ENCODE results near the gene KLHL29. TPM values are rescaled to one million over a fixed set of nuclear protein-coding genes. Genes with fewer than 3 reads are reported as not detected.

KLHL29 gene
- total and polyA plus RNA-seq, 10 of the 15 experiments (the other 5 are each of a cell fraction or from before 2014, with no cell fraction given): 1.4 to 19.5 (median 6.1) TPM

DNA sequence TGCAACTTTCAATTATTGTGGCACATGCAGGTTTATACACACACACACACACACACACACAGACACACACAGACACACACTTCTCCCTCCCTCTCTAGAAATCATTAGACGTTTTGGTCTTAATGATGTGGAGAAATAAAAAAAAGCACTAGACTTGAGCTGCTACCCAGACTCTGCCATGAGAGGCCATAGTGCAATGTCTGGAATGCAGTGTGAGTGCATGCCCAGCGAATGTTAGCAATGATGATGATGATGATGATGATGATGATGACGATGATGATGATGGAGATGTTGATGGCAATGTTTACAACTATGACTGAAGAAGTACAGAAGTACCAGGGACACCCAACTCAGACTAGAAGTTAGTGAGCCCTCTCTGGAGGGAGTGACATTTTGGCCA, 23.8 kb upstream of the KLHL29 start:
- H2AFZ ChIP-seq (ENCODE audit: control insufficient read depth, low read depth, low read length): no peak overlapping the region
- ChIA-PET POLR2A (no interaction called here), CTCF (interaction anchor here (0.6 to 1.2 kb wide), 2 partner anchors 10 to 47 kb away, joined by 3 read pairs; no protein-coding TSS in a partner anchor), SMC1A (ENCODE audit: uncharacterized antibody, unreplicated experiment) (no interaction called here), RAD21 (ENCODE audit: unreplicated experiment) (interaction anchor here (0.7 kb wide), 1 partner anchor 8 kb away, joined by 3 read pairs; no protein-coding TSS in a partner anchor)
- H3K9ac ChIP-seq (ENCODE audit: control insufficient read depth, insufficient read depth, low read length): no peak overlapping the region
- no peaks in the 10 kb centered on the region for H4K20me1 ChIP-seq (ENCODE audit: control insufficient read depth, insufficient read depth)
- H3K36me3 ChIP-seq (ENCODE audit: control insufficient read depth in 2 of 2, insufficient read depth in 2 of 2, low read length in 1 of 2): no peaks in the 10 kb centered on the region
- H3K27me3 ChIP-seq (replicated peaks in 1 of 2; ENCODE audit: control insufficient read depth in 2 of 2, insufficient read depth in 2 of 2, low read length in 1 of 2): no peaks in the 10 kb centered on the region
- in situ Hi-C loops (cut with MboI): no loop called here
- no peak for FAIRE-seq
- H3K4me3 ChIP-seq: no peak overlapping the region
- peaks cover 4% of the 10 kb centered on the region for H3K4me1 ChIP-seq (ENCODE audit: control insufficient read depth, insufficient read depth, low read length)
- intact Hi-C loops (cut with micrococcal nuclease; ENCODE audit: unreplicated experiment): no loop called here
- no peak for ATAC-seq
- 57% methylated on average over 3 of the region's 3 CpGs for WGBS (ENCODE audit: insufficient coverage, insufficient replicate concordance, low lambda C conversion rate, missing lambda C conversion rate)
- DNase-seq (ENCODE audit: low read depth, low spot score): no peak
- H3K4me2 ChIP-seq (ENCODE audit: control insufficient read depth, insufficient read depth): no peak overlapping the region
- H3K79me2 ChIP-seq (ENCODE audit: control insufficient read depth, insufficient read depth, low read length): no peaks in the 10 kb centered on the region
- TF ChIP-seq ZZZ3 (IDR thresholded peaks at IDR 0.05; ENCODE audit: control insufficient read depth, insufficient read length, low read depth) (no peak), HCFC1 (IDR thresholded peaks at IDR 0.05; ENCODE audit: low read length) (no peak), TARDBP (IDR thresholded peaks at IDR 0.05; ENCODE audit: borderline replicate concordance) (no peak), RELA (IDR thresholded peaks at IDR 0.05; ENCODE audit: borderline replicate concordance, partially characterized antibody) (no peak)
- TF ChIP-seq, protein P1, sequence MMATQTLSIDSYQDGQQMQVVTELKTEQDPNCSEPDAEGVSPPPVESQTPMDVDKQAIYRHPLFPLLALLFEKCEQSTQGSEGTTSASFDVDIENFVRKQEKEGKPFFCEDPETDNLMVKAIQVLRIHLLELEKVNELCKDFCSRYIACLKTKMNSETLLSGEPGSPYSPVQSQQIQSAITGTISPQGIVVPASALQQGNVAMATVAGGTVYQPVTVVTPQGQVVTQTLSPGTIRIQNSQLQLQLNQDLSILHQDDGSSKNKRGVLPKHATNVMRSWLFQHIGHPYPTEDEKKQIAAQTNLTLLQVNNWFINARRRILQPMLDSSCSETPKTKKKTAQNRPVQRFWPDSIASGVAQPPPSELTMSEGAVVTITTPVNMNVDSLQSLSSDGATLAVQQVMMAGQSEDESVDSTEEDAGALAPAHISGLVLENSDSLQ (IDR thresholded peaks at IDR 0.05): no peak
- H3K9me3 ChIP-seq (replicated peaks; ENCODE audit: control insufficient read depth, insufficient read depth, low read length): no peaks in the 10 kb centered on the region
- H3K27ac ChIP-seq (ENCODE audit: control insufficient read depth, insufficient read depth): no peak overlapping the region
- no TSS peak for BruUV-seq (replicated peaks)

DNA sequence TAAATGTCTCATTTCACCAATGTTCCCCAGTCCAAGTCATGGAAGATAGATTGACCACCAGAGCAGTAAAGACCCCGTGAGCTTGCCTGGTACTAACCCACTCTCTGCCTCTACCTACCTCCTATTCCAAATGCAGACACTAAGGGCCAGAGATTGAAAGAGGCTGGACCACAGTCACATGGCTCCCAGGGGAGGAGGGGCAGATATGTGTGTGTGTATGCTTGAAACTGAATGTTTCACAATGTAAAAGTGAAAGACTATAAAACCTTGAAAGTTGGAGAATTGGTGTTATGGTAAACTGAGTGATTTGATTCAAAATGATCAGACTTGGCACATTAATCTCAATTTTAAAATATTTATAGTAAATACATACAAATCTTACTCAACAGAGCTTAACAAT, 21.7 kb upstream of the KLHL29 start:
- RAD21 ChIA-PET (ENCODE audit: unreplicated experiment): no interaction called here

More for the DNA sequence above, 21.7 kb upstream of the KLHL29 start:
- Histone ChIP-seq H3K27ac (ENCODE audit: control insufficient read depth, insufficient read depth) (no peak overlapping the region), H3K9me3 (replicated peaks; ENCODE audit: control insufficient read depth, insufficient read depth, low read length) (no peaks in the 10 kb centered on the region), H3K4me3 (no peak overlapping the region), H2AFZ (ENCODE audit: control insufficient read depth, low read depth, low read length) (no peak overlapping the region), H3K9ac (ENCODE audit: control insufficient read depth, insufficient read depth, low read length) (no peak overlapping the region), H4K20me1 (ENCODE audit: control insufficient read depth, insufficient read depth) (no peaks in the 10 kb centered on the region), H3K4me1 (ENCODE audit: control insufficient read depth, insufficient read depth, low read length) (peaks cover 4% of the 10 kb centered on the region), H3K79me2 (ENCODE audit: control insufficient read depth, insufficient read depth, low read length) (no peaks in the 10 kb centered on the region), H3K36me3 (ENCODE audit: control insufficient read depth in 2 of 2, insufficient read depth in 2 of 2, low read length in 1 of 2) (no peaks in the 10 kb centered on the region), H3K27me3 (replicated peaks in 1 of 2; ENCODE audit: control insufficient read depth in 2 of 2, insufficient read depth in 2 of 2, low read length in 1 of 2) (no peaks in the 10 kb centered on the region), H3K4me2 (ENCODE audit: control insufficient read depth, insufficient read depth) (no peak overlapping the region)
- ChIA-PET SMC1A (ENCODE audit: uncharacterized antibody, unreplicated experiment) (interaction anchor here (0.9 to 2.5 kb wide), 4 partner anchors 14 to 88 kb away, joined by 3 to 6 read pairs (median 4); no protein-coding TSS in a partner anchor), CTCF (interaction anchor here (1.3 to 1.4 kb wide), 2 partner anchors 9 to 98 kb away, joined by 3 read pairs; no protein-coding TSS in a partner anchor), POLR2A (no interaction called here)
- no TSS peak for BruUV-seq (replicated peaks)
- WGBS (ENCODE audit: insufficient coverage, insufficient replicate concordance, low lambda C conversion rate, missing lambda C conversion rate): 0% methylated on average over 1 of the region's 1 CpG
- TF ChIP-seq RCOR1 (conservative IDR thresholded peaks at IDR 0.05; ENCODE audit: low read depth, low read length) (no peak), DPF2 (IDR thresholded peaks at IDR 0.05) (no peak), TCF3 (IDR thresholded peaks at IDR 0.05; ENCODE audit: borderline replicate concordance, insufficient read depth, low read depth, low read length) (no peak), BMI1 (IDR thresholded peaks at IDR 0.05; ENCODE audit: borderline replicate concordance) (no peak), CBX5 (IDR thresholded peaks at IDR 0.05; ENCODE audit: low read depth) (no peak), NBN (IDR thresholded peaks at IDR 0.05) (no peak)
- TF ChIP-seq, protein P2, sequence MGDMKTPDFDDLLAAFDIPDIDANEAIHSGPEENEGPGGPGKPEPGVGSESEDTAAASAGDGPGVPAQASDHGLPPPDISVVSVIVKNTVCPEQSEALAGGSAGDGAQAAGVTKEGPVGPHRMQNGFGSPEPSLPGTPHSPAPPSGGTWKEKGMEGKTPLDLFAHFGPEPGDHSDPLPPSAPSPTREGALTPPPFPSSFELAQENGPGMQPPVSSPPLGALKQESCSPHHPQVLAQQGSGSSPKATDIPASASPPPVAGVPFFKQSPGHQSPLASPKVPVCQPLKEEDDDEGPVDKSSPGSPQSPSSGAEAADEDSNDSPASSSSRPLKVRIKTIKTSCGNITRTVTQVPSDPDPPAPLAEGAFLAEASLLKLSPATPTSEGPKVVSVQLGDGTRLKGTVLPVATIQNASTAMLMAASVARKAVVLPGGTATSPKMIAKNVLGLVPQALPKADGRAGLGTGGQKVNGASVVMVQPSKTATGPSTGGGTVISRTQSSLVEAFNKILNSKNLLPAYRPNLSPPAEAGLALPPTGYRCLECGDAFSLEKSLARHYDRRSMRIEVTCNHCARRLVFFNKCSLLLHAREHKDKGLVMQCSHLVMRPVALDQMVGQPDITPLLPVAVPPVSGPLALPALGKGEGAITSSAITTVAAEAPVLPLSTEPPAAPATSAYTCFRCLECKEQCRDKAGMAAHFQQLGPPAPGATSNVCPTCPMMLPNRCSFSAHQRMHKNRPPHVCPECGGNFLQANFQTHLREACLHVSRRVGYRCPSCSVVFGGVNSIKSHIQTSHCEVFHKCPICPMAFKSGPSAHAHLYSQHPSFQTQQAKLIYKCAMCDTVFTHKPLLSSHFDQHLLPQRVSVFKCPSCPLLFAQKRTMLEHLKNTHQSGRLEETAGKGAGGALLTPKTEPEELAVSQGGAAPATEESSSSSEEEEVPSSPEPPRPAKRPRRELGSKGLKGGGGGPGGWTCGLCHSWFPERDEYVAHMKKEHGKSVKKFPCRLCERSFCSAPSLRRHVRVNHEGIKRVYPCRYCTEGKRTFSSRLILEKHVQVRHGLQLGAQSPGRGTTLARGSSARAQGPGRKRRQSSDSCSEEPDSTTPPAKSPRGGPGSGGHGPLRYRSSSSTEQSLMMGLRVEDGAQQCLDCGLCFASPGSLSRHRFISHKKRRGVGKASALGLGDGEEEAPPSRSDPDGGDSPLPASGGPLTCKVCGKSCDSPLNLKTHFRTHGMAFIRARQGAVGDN (IDR thresholded peaks at IDR 0.05): no peak
- FAIRE-seq: no peak
- in situ Hi-C loops (cut with MboI) (no loop called here), intact Hi-C loops (cut with micrococcal nuclease; ENCODE audit: unreplicated experiment) (no loop called here)
- no peak for DNase-seq (ENCODE audit: low read depth, low spot score)
- ATAC-seq: peak; percentile 47; the same call in 2 of the 3 replicates
